Immature natural killer cell (primary cell): ENCODE data around the gene OR2B3. TPM values are rescaled to one million over a fixed set of nuclear protein-coding genes. Genes with fewer than 3 reads are reported as not detected.
"Not testable (repeated sequence)": the region's sequence is repeated elsewhere in the genome, so short reads cannot be mapped to it uniquely, and the experiment has no call there.

Source experiments
- DNase-seq, 3 donors: peaks; one replicate each; pipeline ENCODE4 v3.0.0; 2022; ENCODE audit warnings: mixed read lengths in 1 of 3
- H3K27ac Mint-ChIP-seq, 6 donors: one replicate each; pipeline ENCODE4 v1.8.0; 2020; ENCODE audit warnings: mixed read lengths in 6 of 6, mild to moderate bottlenecking in 5 of 6, inconsistent platforms in 4 of 6, moderate library complexity in 3 of 6
- H3K27me3 Mint-ChIP-seq, 3 donors: one replicate each; pipeline ENCODE4 v1.8.0; 2020 to 2021; ENCODE audit warnings: low read depth in 3 of 3, mild to moderate bottlenecking in 3 of 3, mixed read lengths in 3 of 3, moderate library complexity in 3 of 3, inconsistent platforms in 1 of 3
- H3K36me3 Mint-ChIP-seq, 3 donors: one replicate each; pipeline ENCODE4 v1.8.0; 2020; ENCODE audit warnings: mixed read lengths in 3 of 3, inconsistent platforms in 2 of 3, mild to moderate bottlenecking in 2 of 3
- H3K4me1 Mint-ChIP-seq, 2 donors: one replicate each; pipeline ENCODE4 v1.8.0; 2020; ENCODE audit warnings: inconsistent platforms in 2 of 2, mild to moderate bottlenecking in 2 of 2, mixed read lengths in 2 of 2, moderate library complexity in 1 of 2
- H3K4me3 Mint-ChIP-seq, 5 donors: one replicate each; pipeline ENCODE4 v1.8.0; 2020; ENCODE audit warnings: mild to moderate bottlenecking in 5 of 5, mixed read lengths in 5 of 5, inconsistent platforms in 3 of 5, moderate library complexity in 3 of 5
- H3K9me3 Mint-ChIP-seq, 6 donors: one replicate each; pipeline ENCODE4 v1.8.0; 2020; ENCODE audit warnings: mild to moderate bottlenecking in 6 of 6, mixed read lengths in 6 of 6, inconsistent platforms in 4 of 6, moderate library complexity in 3 of 6
- polyA plus RNA-seq, 3 donors: library from polyadenylated mRNA; unstranded; fragments of 300-500 nt; fragmentation: Illumina TruSeq; gene quantifications; one replicate each; pipeline ENCODE4 v1.2.3, GENCODE V29; 2021

Gene OR2B3
- not detected for polyA plus RNA-seq

- H3K36me3 Mint-ChIP-seq, result no peaks in the 10 kb centered on the region
- peaks cover 0 to 10% (median 3%) of the 10 kb centered on the region in 3 donors for H3K27me3 Mint-ChIP-seq
- no peak for DNase-seq
- peaks cover 0 to 2% (median 0%) of the 10 kb centered on the region in 6 donors for H3K9me3 Mint-ChIP-seq
- H3K4me1 Mint-ChIP-seq, result no peaks in the 10 kb centered on the region
- H3K27ac Mint-ChIP-seq, result no peak within 1 kb of the TSS
- no peak within 1 kb of the TSS for H3K4me3 Mint-ChIP-seq
These were observed at the start of gene OR2B3 for GRCh38 chr6:29087213-29087612. OR2B3 (minus strand) TSS chr6:29087313; CDS start chr6:29087248, 65 bp downstream.

- H3K4me1 Mint-ChIP-seq, result no peaks in the 10 kb centered on the region
- H3K27me3 Mint-ChIP-seq, result peaks cover 3 to 12% (median 3%) of the 10 kb centered on the region in 3 donors
- H3K36me3 Mint-ChIP-seq, result no peaks in the 10 kb centered on the region
- H3K4me3 Mint-ChIP-seq, result no peak overlapping the region
- no peaks in the 10 kb centered on the region for H3K9me3 Mint-ChIP-seq
- no peak overlapping the region for H3K27ac Mint-ChIP-seq
- DNase-seq, result no peak
These were observed 44.6 kb upstream of the OR2B3 start for GRCh38 chr6:29131691-29132090.

- no peak overlapping the region for H3K4me3 Mint-ChIP-seq
- H3K27ac Mint-ChIP-seq, result no peak overlapping the region
- no peaks in the 10 kb centered on the region for H3K36me3 Mint-ChIP-seq
- no peak for DNase-seq
- H3K9me3 Mint-ChIP-seq, result no peaks in the 10 kb centered on the region
- H3K27me3 Mint-ChIP-seq, result peaks cover 3 to 12% (median 3%) of the 10 kb centered on the region in 3 donors
- H3K4me1 Mint-ChIP-seq, result no peaks in the 10 kb centered on the region
These were observed 43.5 kb upstream of the OR2B3 start for GRCh38 chr6:29130644-29131043.

- Mint-ChIP-seq H3K27me3 (peaks cover 3 to 9% (median 3%) of the 10 kb centered on the region in 3 donors), H3K4me3 (no peak overlapping the region), H3K27ac (no peak overlapping the region), H3K36me3 (no peaks in the 10 kb centered on the region), H3K9me3 (no peaks in the 10 kb centered on the region), H3K4me1 (no peaks in the 10 kb centered on the region)
- DNase-seq, result no peak
These were observed 42.4 kb upstream of the OR2B3 start for GRCh38 chr6:29129326-29130012.

GRCh38 chr6:29114964-29115363 is 27.9 kb upstream of the OR2B3 start:
- DNase-seq, H3K36me3 Mint-ChIP-seq, H3K27ac Mint-ChIP-seq, H3K4me3 Mint-ChIP-seq, H3K4me1 Mint-ChIP-seq, H3K9me3 Mint-ChIP-seq, H3K27me3 Mint-ChIP-seq: not testable (repeated sequence)

- H3K4me3 Mint-ChIP-seq, result no peak overlapping the region
- no peaks in the 10 kb centered on the region for H3K36me3 Mint-ChIP-seq
- no peak overlapping the region for H3K27ac Mint-ChIP-seq
- H3K9me3 Mint-ChIP-seq, result peaks cover 0 to 2% (median 0%) of the 10 kb centered on the region in 6 donors
- DNase-seq, result no peak
- peaks cover 2 to 7% (median 2%) of the 10 kb centered on the region in 3 donors for H3K27me3 Mint-ChIP-seq
- no peaks in the 10 kb centered on the region for H3K4me1 Mint-ChIP-seq
These were observed 25.0 kb upstream of the OR2B3 start for GRCh38 chr6:29112135-29112534.

GRCh38 chr6:29107758-29108157 is 20.6 kb upstream of the OR2B3 start, which contains the start of gene OR2J3:
OR2J3 (plus strand) TSS chr6:29108058; CDS start chr6:29111891, 3,833 bp downstream.
- H3K9me3 Mint-ChIP-seq, result peaks cover 0 to 2% (median 0%) of the 10 kb centered on the region in 6 donors
- H3K4me1 Mint-ChIP-seq, result no peaks in the 10 kb centered on the region
- H3K27ac Mint-ChIP-seq, result no peak within 1 kb of the TSS
- DNase-seq, result no peak
- H3K4me3 Mint-ChIP-seq, result no peak within 1 kb of the TSS
- H3K27me3 Mint-ChIP-seq, result peaks cover 0 to 17% (median 10%) of the 10 kb centered on the region in 3 donors
- H3K36me3 Mint-ChIP-seq, result no peaks in the 10 kb centered on the region

GRCh38 chr6:29099190-29099589 is 12.1 kb upstream of the OR2B3 start, which contains the start of gene OR2J1:
OR2J1 (plus strand) TSS chr6:29099490; CDS start chr6:29100943, 1,453 bp downstream.
- DNase-seq, result no peak
- Mint-ChIP-seq H3K36me3 (no peaks in the 10 kb centered on the region), H3K9me3 (no peaks in the 10 kb centered on the region), H3K27ac (no peak within 1 kb of the TSS), H3K27me3 (peaks cover 0 to 8% (median 0%) of the 10 kb centered on the region in 3 donors), H3K4me3 (no peak within 1 kb of the TSS), H3K4me1 (no peaks in the 10 kb centered on the region)

GRCh38 chr6:29097803-29098202 is 10.7 kb upstream of the OR2B3 start:
- no peaks in the 10 kb centered on the region for H3K9me3 Mint-ChIP-seq
- no peaks in the 10 kb centered on the region for H3K4me1 Mint-ChIP-seq
- H3K4me3 Mint-ChIP-seq, result no peak overlapping the region
- peaks cover 0 to 5% (median under 1%) of the 10 kb centered on the region in 3 donors for H3K27me3 Mint-ChIP-seq
- no peak overlapping the region for H3K27ac Mint-ChIP-seq
- H3K36me3 Mint-ChIP-seq, result no peaks in the 10 kb centered on the region
- no peak for DNase-seq

- DNase-seq, result no peak
- Mint-ChIP-seq H3K27ac (no peak overlapping the region), H3K4me3 (no peak overlapping the region), H3K9me3 (no peaks in the 10 kb centered on the region), H3K36me3 (no peaks in the 10 kb centered on the region), H3K4me1 (no peaks in the 10 kb centered on the region), H3K27me3 (peaks cover 0 to 6% (median 2%) of the 10 kb centered on the region in 3 donors)
These were observed 5.8 kb upstream of the OR2B3 start for GRCh38 chr6:29092957-29093356.

- H3K27ac Mint-ChIP-seq, result no peak overlapping the region
- H3K4me1 Mint-ChIP-seq, result no peaks in the 10 kb centered on the region
- H3K9me3 Mint-ChIP-seq, result peaks cover 0 to 2% (median 0%) of the 10 kb centered on the region in 6 donors
- peaks cover 3 to 8% (median 7%) of the 10 kb centered on the region in 3 donors for H3K27me3 Mint-ChIP-seq
- no peaks in the 10 kb centered on the region for H3K36me3 Mint-ChIP-seq
- no peak overlapping the region for H3K4me3 Mint-ChIP-seq
- DNase-seq, result no peak
These were observed 4.7 kb downstream of the OR2B3 start for GRCh38 chr6:29082457-29082856.

- Mint-ChIP-seq H3K4me1 (no peaks in the 10 kb centered on the region), H3K4me3 (no peak overlapping the region), H3K36me3 (no peaks in the 10 kb centered on the region), H3K9me3 (no peaks in the 10 kb centered on the region), H3K27me3 (peaks cover 2 to 13% (median 9%) of the 10 kb centered on the region in 3 donors), H3K27ac (no peak overlapping the region)
- no peak for DNase-seq
These were observed 5.8 kb downstream of the OR2B3 start for GRCh38 chr6:29081312-29081711.

- Mint-ChIP-seq H3K4me3 (no peak overlapping the region), H3K4me1 (no peaks in the 10 kb centered on the region), H3K36me3 (no peaks in the 10 kb centered on the region), H3K27me3 (peaks cover 0 to 13% (median 9%) of the 10 kb centered on the region in 3 donors), H3K27ac (no peak overlapping the region), H3K9me3 (no peaks in the 10 kb centered on the region)
- no peak for DNase-seq
These were observed 7.9 kb downstream of the OR2B3 start for GRCh38 chr6:29079203-29079602.

- no peaks in the 10 kb centered on the region for H3K36me3 Mint-ChIP-seq
- DNase-seq, result no peak
These were observed 15.0 kb downstream of the OR2B3 start for GRCh38 chr6:29071831-29072723.

More at GRCh38 chr6:29071831-29072723, 15.0 kb downstream of the OR2B3 start:
- H3K27me3 Mint-ChIP-seq, result peaks cover 2 to 14% (median 4%) of the 10 kb centered on the region in 3 donors
- H3K4me1 Mint-ChIP-seq, result no peaks in the 10 kb centered on the region
- H3K4me3 Mint-ChIP-seq, result no peak overlapping the region
- no peak overlapping the region for H3K27ac Mint-ChIP-seq
- peaks cover 0 to 11% (median 1%) of the 10 kb centered on the region in 6 donors for H3K9me3 Mint-ChIP-seq
